BLaER1 (cell line): Measurements from ENCODE around the gene PLXNA4.

Experiments used
- H3K27ac ChIP-seq: shearing (Covaris generic); formaldehyde crosslinking; 2 replicates; pipeline ENCODE4 v1.8.1; 2022
- H3K27me3 ChIP-seq: shearing (Covaris generic); formaldehyde crosslinking; 2 replicates; pipeline ENCODE4 v1.8.1; 2022
- H3K36me3 ChIP-seq: shearing (Covaris generic); formaldehyde crosslinking; 2 replicates; pipeline ENCODE4 v1.8.1; 2022
- H3K4me1 ChIP-seq: shearing (Covaris generic); formaldehyde crosslinking; 2 replicates; pipeline ENCODE4 v1.8.1; 2022
- H3K4me2 ChIP-seq: shearing (Covaris generic); formaldehyde crosslinking; 2 replicates; pipeline ENCODE4 v1.8.1; 2022
- H3K4me3 ChIP-seq: shearing (Covaris generic); formaldehyde crosslinking; 2 replicates; pipeline ENCODE4 v1.8.1; 2022
- H3K9ac ChIP-seq: shearing (Covaris generic); formaldehyde crosslinking; 2 replicates; pipeline ENCODE4 v1.8.1; 2022
- H3K9me3 ChIP-seq: shearing (Covaris generic); formaldehyde crosslinking; 2 replicates; pipeline ENCODE4 v1.8.1; 2022
- H4K20me1 ChIP-seq: shearing (Covaris generic); formaldehyde crosslinking; 2 replicates; pipeline ENCODE4 v1.8.1; 2022
- Cebpa-rat ChIP-seq: shearing (Covaris generic); IDR thresholded peaks from 2 replicates; pipeline ENCODE4 v1.8.1; 2022

PLXNA4 gene

GRCh38 chr7:132112657-132113056, 463.6 kb downstream of the PLXNA4 start:
- no peak for TF ChIP-seq Cebpa-rat

GRCh38 chr7:132112106-132112505, 464.2 kb downstream of the PLXNA4 start:
- Histone ChIP-seq H3K36me3 (no peaks in the 10 kb centered on the region), H3K27ac (no peak overlapping the region), H3K9ac (no peak overlapping the region), H3K4me3 (no peak overlapping the region), H3K4me1 (0 out of 2 replicates have a peak, but pooled peaks cover 5% of the 10 kb centered on the region), H3K4me2 (no peak overlapping the region), H4K20me1 (no peaks in the 10 kb centered on the region), H3K27me3 (no peaks in the 10 kb centered on the region), H3K9me3 (no peaks in the 10 kb centered on the region)
- TF ChIP-seq Cebpa-rat = no peak

More at GRCh38 chr7:132112657-132113056, 463.6 kb downstream of the PLXNA4 start:
- H3K27me3 ChIP-seq = no peaks in the 10 kb centered on the region
- H3K9ac ChIP-seq = no peak overlapping the region
- no peak overlapping the region for H3K27ac ChIP-seq
- H4K20me1 ChIP-seq = no peaks in the 10 kb centered on the region
- 0 out of 2 replicates have a peak, but pooled peaks cover 5% of the 10 kb centered on the region for H3K4me1 ChIP-seq
- no peaks in the 10 kb centered on the region for H3K9me3 ChIP-seq
- no peak overlapping the region for H3K4me3 ChIP-seq
- H3K36me3 ChIP-seq = no peaks in the 10 kb centered on the region
- no peak overlapping the region for H3K4me2 ChIP-seq

- TF ChIP-seq Cebpa-rat = no peak
- Histone ChIP-seq H3K36me3 (no peaks in the 10 kb centered on the region), H3K4me1 (0 out of 2 replicates have a peak, but pooled peaks cover 5% of the 10 kb centered on the region), H3K4me2 (no peak overlapping the region), H3K9ac (no peak overlapping the region), H3K4me3 (no peak overlapping the region), H3K9me3 (no peaks in the 10 kb centered on the region), H4K20me1 (no peaks in the 10 kb centered on the region), H3K27me3 (no peaks in the 10 kb centered on the region), H3K27ac (no peak overlapping the region)
Observed at GRCh38 chr7:132110692-132111091, 465.6 kb downstream of the PLXNA4 start.

GRCh38 chr7:132109769-132110168, 466.5 kb downstream of the PLXNA4 start:
- Histone ChIP-seq H3K9ac (no peak overlapping the region), H3K27me3 (no peaks in the 10 kb centered on the region), H3K9me3 (no peaks in the 10 kb centered on the region), H3K36me3 (no peaks in the 10 kb centered on the region), H4K20me1 (no peaks in the 10 kb centered on the region), H3K4me2 (no peak overlapping the region), H3K27ac (no peak overlapping the region), H3K4me3 (no peak overlapping the region), H3K4me1 (0 out of 2 replicates have a peak, but pooled peaks cover 5% of the 10 kb centered on the region)
- no peak for TF ChIP-seq Cebpa-rat

GRCh38 chr7:132108563-132108962, 467.7 kb downstream of the PLXNA4 start:
- Histone ChIP-seq H3K4me1 (0 out of 2 replicates have a peak, but pooled peaks cover 5% of the 10 kb centered on the region), H3K27me3 (no peaks in the 10 kb centered on the region), H3K4me3 (no peak overlapping the region), H3K27ac (no peak overlapping the region), H3K9me3 (no peaks in the 10 kb centered on the region), H3K4me2 (no peak overlapping the region), H3K36me3 (no peaks in the 10 kb centered on the region), H3K9ac (no peak overlapping the region), H4K20me1 (no peaks in the 10 kb centered on the region)
- no peak for TF ChIP-seq Cebpa-rat

- Histone ChIP-seq H4K20me1 (no peaks in the 10 kb centered on the region), H3K4me3 (no peak overlapping the region), H3K9me3 (no peaks in the 10 kb centered on the region), H3K4me2 (no peak overlapping the region), H3K27me3 (no peaks in the 10 kb centered on the region), H3K9ac (no peak overlapping the region), H3K36me3 (no peaks in the 10 kb centered on the region), H3K27ac (no peak overlapping the region), H3K4me1 (no peaks in the 10 kb centered on the region)
- TF ChIP-seq Cebpa-rat = no peak
Observed at GRCh38 chr7:132106491-132106890, 469.8 kb downstream of the PLXNA4 start.

GRCh38 chr7:132105096-132105495, 471.2 kb downstream of the PLXNA4 start:
- no peak overlapping the region for H3K9ac ChIP-seq
- no peaks in the 10 kb centered on the region for H3K9me3 ChIP-seq
- H4K20me1 ChIP-seq = no peaks in the 10 kb centered on the region
- no peaks in the 10 kb centered on the region for H3K4me1 ChIP-seq
- no peak for TF ChIP-seq Cebpa-rat
- H3K27ac ChIP-seq = no peak overlapping the region
- H3K27me3 ChIP-seq = no peaks in the 10 kb centered on the region
- no peak overlapping the region for H3K4me3 ChIP-seq
- H3K4me2 ChIP-seq = no peak overlapping the region
- no peaks in the 10 kb centered on the region for H3K36me3 ChIP-seq

- Histone ChIP-seq H3K9ac (no peak overlapping the region), H3K4me3 (no peak overlapping the region), H3K27ac (no peak overlapping the region), H3K27me3 (no peaks in the 10 kb centered on the region), H3K4me1 (no peaks in the 10 kb centered on the region), H3K9me3 (no peaks in the 10 kb centered on the region), H3K36me3 (no peaks in the 10 kb centered on the region), H4K20me1 (no peaks in the 10 kb centered on the region), H3K4me2 (no peak overlapping the region)
- no peak for TF ChIP-seq Cebpa-rat
Observed at GRCh38 chr7:132103718-132104117, 472.6 kb downstream of the PLXNA4 start.

- no peaks in the 10 kb centered on the region for H4K20me1 ChIP-seq
- H3K9ac ChIP-seq = no peak overlapping the region
- H3K4me2 ChIP-seq = no peak overlapping the region
- no peak for TF ChIP-seq Cebpa-rat
- no peaks in the 10 kb centered on the region for H3K27me3 ChIP-seq
- no peaks in the 10 kb centered on the region for H3K9me3 ChIP-seq
- no peak overlapping the region for H3K4me3 ChIP-seq
- H3K4me1 ChIP-seq = no peaks in the 10 kb centered on the region
- no peak overlapping the region for H3K27ac ChIP-seq
- no peaks in the 10 kb centered on the region for H3K36me3 ChIP-seq
Observed at GRCh38 chr7:132102942-132103341, 473.3 kb downstream of the PLXNA4 start.

GRCh38 chr7:132102391-132102790, 473.9 kb downstream of the PLXNA4 start:
- Histone ChIP-seq H3K27me3 (no peaks in the 10 kb centered on the region), H3K9me3 (no peaks in the 10 kb centered on the region), H4K20me1 (no peaks in the 10 kb centered on the region), H3K4me2 (no peak overlapping the region), H3K27ac (no peak overlapping the region), H3K36me3 (no peaks in the 10 kb centered on the region), H3K4me1 (no peaks in the 10 kb centered on the region), H3K9ac (no peak overlapping the region), H3K4me3 (no peak overlapping the region)
- TF ChIP-seq Cebpa-rat = no peak

- no peaks in the 10 kb centered on the region for H3K27me3 ChIP-seq
Observed at GRCh38 chr7:132100981-132101380, 475.3 kb downstream of the PLXNA4 start.

More at GRCh38 chr7:132100981-132101380, 475.3 kb downstream of the PLXNA4 start:
- Histone ChIP-seq H4K20me1 (no peaks in the 10 kb centered on the region), H3K36me3 (no peaks in the 10 kb centered on the region), H3K9ac (no peak overlapping the region), H3K9me3 (no peaks in the 10 kb centered on the region), H3K27ac (no peak overlapping the region), H3K4me3 (no peak overlapping the region), H3K4me2 (no peak overlapping the region), H3K4me1 (no peaks in the 10 kb centered on the region)
- TF ChIP-seq Cebpa-rat = no peak
